Stimulated activated CD4-positive, alpha-beta T cell treated with anti-CD3 and anti-CD28 coated beads, Interleukin-2, amount 100 ng/mL, for 48 hours (primary cell): ENCODE results near the gene PXN.
"Not testable (repeated sequence)": the region's sequence is repeated elsewhere in the genome, so short reads cannot be mapped to it uniquely, and the experiment has no call there.

ENCODE experiments used
- DNase-seq, 2 donors: peaks; one replicate each; pipeline ENCODE4 v3.0.0-alpha.2; 2020

PXN gene

GRCh38 chr12:120224304-120225199 is 41.0 kb downstream of the PXN start:
- no peak for DNase-seq

DNA sequence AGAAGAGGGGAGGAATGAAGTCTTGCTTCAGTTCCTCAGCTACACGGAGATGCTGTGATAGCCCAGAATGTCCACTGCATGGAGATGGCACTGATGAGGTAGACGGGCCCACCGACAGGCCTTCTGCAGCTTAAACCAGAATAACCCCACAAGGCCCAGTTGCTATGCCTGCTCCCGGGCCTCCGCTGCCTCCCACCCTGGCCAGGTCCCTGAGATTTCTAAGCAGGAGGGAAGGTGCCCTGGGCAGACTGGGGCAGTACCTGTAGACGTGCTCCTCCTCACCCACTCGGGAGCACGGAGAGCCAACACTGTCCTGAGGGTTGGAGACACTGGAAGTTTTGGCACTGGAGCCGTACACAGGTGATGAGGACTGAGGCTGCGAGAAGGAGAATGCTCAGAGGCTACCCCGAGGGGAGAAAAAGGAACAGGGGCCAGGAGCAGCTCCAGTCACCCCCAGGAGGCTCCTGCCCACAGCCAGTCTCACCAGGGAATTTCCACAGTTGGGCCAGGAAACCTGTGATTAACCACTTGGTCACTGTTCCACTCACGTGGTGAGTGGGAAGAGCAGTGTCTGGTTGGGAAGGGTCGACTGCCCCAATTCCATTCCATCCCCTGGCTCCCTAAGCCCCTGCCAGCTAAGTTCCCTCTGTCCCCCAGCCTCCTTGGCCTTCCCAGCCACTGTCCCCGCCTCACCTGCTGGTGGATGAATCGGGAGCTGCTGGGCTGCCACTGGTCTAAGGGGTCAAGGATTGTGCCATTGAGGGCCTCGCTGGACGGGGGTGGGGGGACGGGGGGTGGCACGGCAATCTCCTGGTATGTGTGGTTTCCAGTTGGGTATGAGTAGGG is 41.8 kb downstream of the PXN start:
- DNase-seq = no peak

DNA sequence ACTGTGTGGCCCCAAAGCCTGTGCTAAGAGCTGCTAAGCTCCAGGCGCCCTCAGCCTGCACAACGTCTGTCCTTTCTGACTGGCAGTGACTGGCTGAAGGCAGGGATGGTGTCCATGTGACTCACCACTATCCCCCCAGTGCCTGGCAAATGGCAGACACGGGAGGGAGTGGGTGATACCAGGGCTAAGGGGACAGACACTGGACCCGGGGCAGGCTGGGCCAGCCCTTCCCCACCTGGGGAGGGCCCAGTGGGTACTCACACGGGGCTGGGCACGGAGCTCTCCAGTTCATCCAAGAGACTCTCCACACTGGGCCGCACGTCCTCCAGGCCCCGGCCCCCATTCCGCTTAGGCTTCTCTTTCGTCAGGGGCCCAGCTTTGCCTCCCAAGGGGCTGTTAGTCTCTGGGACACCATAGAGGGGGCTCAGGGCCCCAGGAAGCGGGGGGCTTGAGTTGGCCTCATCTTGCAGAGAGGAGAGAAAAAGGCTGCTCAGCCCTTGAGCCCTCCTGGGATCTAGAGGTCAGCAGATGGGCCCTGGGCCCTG is 43.2 kb downstream of the PXN start:
- no peak for DNase-seq

DNA sequence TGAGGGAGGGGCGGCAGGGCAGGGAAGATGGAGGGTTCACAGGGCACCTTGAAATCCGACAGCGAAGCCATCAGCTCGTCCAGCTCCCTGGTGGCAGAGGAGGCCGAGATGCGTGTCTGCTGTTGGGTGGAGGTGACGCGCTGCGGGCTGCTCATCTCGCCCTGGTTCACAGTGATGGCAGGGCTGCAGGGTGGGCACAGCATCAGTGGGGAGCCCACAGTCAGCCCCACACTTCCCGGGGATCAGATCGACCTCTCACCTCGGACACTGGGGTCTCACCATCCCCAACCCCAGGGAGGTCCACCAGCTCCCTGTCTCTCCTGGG is 44.0 kb downstream of the PXN start:
- no peak for DNase-seq

- DNase-seq = no peak
These were observed 44.5 kb downstream of the PXN start for GRCh38 chr12:120220838-120221575.

- no peak for DNase-seq
These were observed 46.6 kb downstream of the PXN start for GRCh38 chr12:120218680-120219606.

GRCh38 chr12:120216742-120217605 is 48.6 kb downstream of the PXN start:
- no peak for DNase-seq

DNA sequence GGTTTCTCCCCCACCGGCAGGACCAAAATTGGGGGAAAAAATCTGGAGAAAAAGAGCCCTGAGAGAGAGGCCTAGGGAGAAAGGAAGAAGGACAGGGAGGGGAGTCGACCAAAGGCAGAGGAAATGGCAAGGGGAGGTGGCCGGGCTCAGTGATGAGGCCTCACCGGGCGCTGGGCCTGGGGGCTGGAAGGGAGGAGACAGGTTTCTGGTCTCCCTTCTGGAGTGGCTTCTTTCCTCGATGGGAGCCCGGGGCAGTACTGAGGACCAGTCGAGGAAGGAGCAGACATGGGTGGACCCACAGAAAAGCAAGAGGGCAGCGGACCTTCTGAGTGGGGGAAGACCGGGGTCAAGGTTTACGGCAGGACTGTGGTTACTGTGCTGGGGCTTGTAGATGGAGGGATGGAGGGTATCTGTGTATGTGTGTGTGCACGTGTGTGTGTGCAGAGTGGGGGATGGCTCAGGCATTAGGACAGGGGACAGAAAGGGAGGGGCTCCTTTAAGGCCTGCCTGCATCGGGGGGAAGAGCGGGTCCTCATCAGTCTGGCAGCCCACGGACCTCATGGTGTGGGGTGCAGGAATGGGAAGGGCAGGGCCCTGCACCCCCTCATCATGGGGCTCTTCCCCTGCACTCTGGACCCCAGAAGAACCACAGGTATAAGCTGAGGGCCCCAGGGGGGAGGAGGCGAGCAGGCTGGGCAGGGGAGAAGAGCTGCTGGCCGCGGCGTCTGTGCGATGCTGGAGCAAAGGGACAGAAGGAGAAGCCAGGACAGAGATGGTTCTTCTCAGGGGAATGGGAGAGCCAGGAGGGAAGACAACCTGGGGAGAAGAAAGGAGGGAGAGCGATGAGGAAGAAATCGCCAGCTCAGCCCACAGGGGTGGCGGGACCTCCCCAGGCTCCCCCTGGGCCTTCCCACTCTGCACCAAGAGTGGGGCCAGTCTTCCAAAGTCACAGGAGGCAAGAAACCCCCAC is 49.5 kb downstream of the PXN start:
- DNase-seq = no peak

GRCh38 chr12:120215357-120215735 is 50.2 kb downstream of the PXN start:
- DNase-seq = no peak

DNA sequence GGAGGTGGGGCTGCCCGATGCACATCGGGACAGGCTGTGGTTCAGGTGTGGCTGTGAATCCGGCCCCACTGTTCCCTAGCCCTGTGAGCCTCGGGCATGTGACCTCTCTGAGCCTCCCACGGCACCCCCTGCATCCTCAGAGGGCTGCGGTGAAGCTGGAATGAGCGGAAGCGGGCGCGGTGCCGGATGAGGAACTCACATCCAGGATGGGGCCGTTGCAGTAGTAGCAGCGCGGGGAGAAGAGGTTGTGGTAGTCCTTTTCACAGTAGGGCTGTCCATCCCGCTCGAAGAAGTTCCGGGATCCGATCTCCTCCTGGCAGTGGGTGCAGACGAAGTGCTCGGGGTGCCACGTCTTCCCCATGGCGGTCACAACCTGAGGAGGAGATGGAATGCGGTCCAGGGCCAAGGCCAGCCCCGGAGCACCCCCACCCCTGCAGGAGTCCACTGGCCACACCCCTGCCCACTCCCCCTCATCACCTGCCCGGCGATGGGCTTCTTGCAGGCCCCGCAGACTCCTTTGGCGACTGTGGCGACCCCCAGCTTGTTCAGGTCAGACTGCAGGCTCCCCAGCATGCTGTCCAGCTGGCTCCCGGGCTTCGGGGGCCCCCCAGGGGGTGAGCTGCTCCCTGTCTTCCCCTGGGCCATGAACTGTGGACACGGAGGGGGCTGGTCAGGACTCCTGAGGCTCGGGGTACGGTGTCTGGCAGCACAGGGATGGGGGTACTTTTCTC is 50.7 kb downstream of the PXN start:
- DNase-seq = no peak

DNA sequence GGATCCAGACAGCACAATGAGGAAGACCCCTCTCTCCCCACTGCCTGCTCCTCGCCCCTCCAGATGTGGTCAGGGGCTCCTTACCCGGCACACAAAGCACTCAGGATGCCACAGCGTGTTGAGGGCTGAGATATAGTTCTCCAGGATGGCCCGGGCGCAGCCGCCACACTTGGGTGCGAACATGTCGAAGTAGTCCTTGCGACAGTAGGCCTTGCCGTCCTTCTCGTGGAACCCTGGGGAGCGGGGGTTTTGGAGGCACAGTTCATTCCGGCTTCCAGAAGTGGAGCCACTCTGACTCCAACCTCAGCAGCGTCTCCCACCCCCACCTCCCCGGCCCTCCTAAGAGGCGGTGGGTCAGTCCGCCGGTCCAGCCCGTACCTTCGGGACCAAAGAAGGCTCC is 51.8 kb downstream of the PXN start:
- DNase-seq = no peak

GRCh38 chr12:120213182-120213581 is 52.3 kb downstream of the PXN start:
- not testable (repeated sequence) for DNase-seq

DNA sequence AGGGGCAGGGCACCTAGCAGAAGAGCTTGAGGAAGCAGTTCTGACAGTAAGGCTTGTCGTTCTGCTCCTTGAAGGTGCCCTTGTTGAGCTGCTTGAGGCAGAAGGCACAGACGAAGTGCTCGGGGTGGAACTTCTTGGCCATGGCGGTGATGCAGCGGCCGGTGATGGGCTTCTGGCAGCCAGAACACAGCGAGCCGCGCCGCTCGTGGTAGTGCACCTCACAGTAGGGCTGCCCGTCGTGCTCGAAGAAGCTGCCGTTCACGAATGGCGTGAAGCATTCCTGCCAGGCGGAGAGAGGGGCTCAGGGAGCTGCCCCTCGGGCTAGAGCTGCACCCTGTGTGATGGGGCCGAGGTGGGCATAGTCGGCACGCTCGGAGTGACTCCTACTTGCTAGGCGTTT is 53.2 kb downstream of the PXN start:
- no peak for DNase-seq

GRCh38 chr12:120211904-120212283 is 53.6 kb downstream of the PXN start:
- no peak for DNase-seq

DNA sequence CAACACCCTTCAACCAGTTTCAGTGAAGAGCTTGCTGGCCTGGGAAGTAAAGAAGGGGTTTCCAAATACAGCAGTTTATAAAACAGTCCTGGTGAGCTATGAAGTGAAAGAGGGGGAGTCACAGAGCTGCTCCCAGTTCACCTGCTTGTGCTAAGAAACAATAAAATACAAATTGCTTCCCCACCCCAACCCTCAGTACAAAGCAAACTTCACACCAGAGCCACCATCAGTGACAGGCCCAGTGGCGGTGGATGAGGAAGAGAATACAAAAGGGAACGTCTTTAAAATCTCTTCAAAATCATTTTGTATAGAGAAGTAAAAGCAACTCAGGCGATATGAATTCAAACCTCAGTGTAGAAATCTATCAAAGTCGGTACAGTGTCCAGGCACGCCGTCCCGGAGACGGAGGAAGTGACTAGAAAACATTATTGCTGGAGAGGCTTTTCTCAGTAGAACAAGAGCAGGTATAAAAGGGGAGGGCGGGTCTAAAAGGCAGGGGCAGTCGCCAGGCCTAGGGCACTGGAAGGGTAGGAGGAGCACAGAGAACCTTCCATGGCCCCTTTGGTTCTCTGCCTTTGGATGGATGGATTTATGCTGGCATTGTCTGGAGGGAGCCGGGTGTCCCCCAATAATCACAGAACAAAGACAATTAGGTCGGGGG is 54.2 kb downstream of the PXN start:
- no peak for DNase-seq

DNA sequence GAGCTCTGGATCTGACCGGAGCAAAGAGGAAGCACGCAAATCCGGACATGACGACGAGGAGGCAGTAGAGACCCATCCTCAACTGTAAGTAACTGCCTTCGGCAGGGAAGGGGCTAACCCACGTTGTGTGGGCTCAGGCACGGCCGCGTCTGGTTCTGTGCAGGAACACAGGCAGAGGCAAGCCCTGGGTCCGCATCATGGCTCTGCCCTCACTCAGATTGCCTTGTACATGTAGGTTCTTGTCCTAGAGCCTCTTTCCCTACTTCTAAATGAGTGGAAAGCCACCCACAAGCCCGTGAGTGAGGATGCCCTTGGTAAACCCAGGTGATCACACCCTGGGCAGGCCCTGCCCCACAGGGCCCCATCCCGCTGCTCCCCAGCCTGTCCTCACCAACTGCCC is 55.7 kb downstream of the PXN start:
- DNase-seq = no peak

DNA sequence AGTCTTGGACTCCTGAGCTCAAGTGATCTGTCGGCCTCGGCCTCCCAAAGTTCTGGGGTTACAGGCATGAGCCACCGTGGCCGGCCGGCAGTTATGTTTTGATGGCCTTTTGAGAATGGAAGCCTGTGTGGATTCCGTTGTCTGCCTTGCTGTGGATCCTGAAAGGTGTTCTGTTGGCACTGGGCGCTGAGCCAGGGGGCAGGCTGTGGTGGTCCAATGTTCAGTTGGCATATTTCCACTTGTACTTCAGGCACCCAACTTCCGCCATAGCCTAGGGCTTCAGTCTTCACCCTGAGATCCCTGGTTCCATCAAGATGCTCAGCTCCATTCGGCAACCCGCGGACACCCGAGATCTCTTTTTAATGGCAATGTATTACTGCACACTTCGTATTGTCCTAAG is 58.3 kb downstream of the PXN start:
- DNase-seq = no peak

DNA sequence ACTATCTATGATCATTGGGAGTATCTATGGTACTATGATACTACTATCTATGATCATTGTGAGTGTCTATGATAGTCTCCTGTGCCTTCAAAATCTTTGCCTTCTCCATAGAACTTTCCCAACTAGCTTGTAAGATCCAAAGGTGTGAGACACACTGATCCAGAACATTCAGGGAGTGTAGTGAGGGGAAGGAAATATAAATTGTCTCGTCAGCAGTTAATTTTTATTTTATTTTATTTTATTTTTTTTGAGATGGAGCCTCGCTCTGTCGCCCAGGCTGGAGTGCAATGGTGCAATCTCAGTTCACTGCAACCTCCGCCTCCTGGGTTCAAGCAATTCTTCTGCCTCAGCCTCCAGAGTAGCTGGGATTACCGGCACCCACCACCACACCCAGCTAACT is 58.7 kb downstream of the PXN start:
- not testable (repeated sequence) for DNase-seq

GRCh38 chr12:120206228-120206627 is 59.3 kb downstream of the PXN start:
- no peak for DNase-seq
